Measurements from ENCODE around the gene TMEM134. TPM values are rescaled to one million over a fixed set of nuclear protein-coding genes. Genes with fewer than 3 reads are reported as not detected.
"Not testable (repeated sequence)": the region's sequence is repeated elsewhere in the genome, so short reads cannot be mapped to it uniquely, and the experiment has no call there.

Gene TMEM134
- total RNA-seq, 2 donors from 2014 or later, result 30.0 to 83.0 TPM

DNA sequence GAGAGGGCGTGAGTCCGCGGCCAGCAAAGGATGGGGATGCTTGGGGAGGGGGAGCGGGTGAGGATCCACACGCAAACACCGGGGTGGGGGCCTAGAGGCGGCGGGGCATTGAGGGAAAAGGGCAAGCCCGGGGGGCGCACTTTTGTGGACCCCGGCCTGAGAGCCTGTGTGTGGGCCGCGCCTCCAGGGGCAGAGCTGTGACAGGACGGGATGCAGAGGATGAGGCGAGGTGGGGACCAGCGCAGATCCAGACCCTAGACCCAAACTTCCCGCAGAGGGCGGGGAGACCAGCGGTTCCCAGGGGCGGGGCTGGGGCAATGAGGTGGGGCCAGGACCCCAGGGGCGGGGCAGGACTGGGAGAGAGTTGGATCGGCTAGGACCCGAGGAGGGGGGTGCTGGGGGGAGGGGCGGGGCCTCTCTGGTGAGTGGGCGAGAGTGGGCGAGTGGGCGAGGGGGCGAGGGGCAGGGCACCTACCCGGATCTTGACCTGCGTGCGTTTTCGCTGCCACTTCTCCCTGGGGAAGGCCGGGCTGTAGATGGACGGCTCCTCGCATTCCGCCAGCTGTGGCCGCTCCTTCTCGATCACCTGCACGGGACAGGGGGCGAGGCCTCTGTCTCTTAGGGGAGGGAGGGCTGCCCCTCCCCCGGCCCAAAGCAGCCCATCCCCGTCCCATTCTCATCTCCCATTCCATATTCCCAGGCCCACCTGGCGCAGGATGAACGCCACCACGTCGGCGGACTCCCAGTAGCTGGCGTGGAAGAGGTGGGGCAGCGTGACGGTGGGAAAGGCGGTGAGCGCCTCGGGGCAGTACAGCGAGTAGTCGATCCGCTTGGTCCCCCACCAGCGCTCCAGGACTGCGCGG, 25.6 kb upstream of the TMEM134 start:
- no peak overlapping the region for H3K27ac Mint-ChIP-seq
- no peaks in the 10 kb centered on the region for H3K9me3 Mint-ChIP-seq
- no peak overlapping the region for H3K4me3 Mint-ChIP-seq
- ATAC-seq (replicated peaks), result no peak
- H3K36me3 Mint-ChIP-seq (ENCODE audit: low read depth), result peaks cover 87% of the 10 kb centered on the region
- H3K27me3 Mint-ChIP-seq, result no peaks in the 10 kb centered on the region
- peaks cover 4% of the 10 kb centered on the region for H3K4me1 Mint-ChIP-seq

DNA sequence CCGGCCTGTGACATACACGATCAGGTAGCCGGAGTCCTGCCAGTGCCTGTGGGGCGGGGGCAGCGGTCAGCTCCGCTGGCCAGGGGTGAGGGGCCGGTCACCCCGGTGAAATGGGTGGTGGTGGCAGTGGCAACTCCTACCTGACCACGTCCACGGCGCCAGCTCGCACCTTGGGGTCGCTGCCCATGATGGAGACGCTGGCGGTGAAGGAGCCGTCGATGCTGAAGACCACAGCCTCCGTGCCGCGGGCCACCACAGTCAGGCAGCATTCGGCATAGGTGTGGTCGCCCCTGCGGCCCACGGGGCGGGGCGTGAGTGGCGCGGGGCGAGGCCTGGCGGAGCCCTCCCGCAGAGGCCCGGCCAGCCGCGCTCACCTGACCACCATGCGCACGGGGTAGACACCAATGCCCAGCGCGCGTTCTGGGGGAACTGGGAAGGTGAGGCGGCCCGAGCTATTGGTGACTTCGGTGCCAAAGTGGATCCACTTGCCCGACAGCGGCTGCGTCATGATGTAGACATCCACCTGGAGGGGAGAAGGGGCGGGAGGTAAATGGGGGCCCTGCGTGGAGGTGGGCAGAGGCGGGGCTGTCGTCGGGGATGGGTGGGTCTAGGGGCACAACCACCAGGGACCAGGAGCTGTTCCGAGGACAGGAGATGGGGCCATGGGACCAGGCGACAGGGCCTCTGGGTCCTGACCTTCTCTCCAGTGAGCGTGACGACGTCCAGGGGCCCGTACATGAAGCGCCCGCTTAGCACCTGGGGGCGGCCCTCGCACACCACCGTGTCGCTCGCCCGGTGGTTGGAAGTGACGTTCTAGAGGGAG, 24.7 kb upstream of the TMEM134 start:
- Mint-ChIP-seq H3K4me1 (peaks cover 7% of the 10 kb centered on the region), H3K27me3 (no peaks in the 10 kb centered on the region), H3K27ac (no peak overlapping the region), H3K4me3 (no peak overlapping the region), H3K36me3 (ENCODE audit: low read depth) (peaks cover 87% of the 10 kb centered on the region), H3K9me3 (no peaks in the 10 kb centered on the region)
- ATAC-seq (replicated peaks), result no peak

DNA sequence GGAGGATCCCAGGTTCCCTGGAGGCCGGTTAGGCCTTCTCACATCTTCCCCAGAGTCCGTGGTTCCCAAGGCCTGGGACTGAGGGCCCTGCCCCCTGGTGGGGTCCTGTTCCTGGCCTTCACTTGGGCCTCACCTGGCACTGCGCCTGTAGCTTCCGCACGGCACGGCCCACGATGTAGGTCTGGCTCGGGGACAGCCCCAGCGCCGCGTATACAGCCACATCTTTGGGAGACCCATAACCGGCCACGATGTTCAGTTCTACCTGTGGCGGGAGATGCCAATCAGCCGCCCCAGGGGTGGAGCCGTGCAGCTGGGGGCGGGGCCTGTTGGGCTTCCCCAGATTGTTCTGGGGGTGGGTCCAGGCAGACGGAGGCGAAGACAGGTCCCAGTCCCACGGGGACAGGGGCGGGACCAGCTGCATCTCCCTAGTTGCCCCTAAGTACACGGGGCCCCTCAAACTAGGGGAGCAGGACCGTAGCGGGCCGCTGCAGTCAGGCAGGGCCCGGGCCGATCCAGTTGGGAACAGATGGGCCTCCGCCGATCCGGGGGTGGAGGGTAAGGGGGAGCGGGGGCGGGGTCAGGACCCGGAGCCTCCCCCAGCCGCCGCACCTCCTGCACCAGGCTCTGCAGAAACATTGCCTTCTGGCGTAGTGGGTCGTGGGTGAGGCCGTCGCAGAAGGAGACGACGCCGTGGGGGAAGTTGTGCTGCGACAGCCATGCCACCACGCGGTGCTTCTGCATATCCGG, 23.9 kb upstream of the TMEM134 start:
- H3K36me3 Mint-ChIP-seq (ENCODE audit: low read depth), result peaks cover 87% of the 10 kb centered on the region
- no peak overlapping the region for H3K4me3 Mint-ChIP-seq
- H3K27ac Mint-ChIP-seq, result no peak overlapping the region
- H3K27me3 Mint-ChIP-seq, result no peaks in the 10 kb centered on the region
- H3K4me1 Mint-ChIP-seq, result peaks cover 9% of the 10 kb centered on the region
- H3K9me3 Mint-ChIP-seq, result no peaks in the 10 kb centered on the region
- ATAC-seq (replicated peaks), result peak; percentile 37

DNA sequence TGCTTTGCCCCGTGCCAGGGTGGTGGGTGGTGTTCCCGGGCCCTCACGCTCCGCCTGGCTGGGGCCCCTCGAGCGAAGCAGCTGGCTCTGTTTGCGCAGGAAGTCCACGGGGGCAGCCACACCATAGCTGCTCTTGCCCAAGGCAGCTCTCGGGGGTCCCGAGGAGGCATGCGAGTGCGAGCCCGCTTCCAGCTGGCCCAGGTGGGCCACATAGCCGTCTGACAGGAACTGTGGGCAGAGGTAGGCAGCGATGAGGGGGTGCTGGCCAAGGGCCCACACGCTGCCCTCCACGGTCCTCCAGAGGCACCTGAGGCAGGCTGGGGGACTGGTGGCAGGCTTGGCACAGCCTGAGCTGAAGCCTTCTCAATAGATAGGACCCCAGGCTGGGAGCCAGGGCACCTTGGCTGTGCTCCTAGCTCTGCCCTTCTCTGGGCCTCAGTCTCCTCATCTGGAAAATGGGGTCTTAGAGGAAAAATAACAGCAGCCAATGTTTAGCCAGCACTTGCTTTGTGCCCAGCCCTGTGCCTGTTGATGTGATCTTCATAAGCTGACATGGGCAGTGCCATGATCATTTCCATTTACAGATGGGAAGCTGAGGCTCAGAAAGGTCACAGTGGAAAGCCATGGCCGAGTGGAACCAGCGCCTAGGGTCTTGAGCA, 23.1 kb upstream of the TMEM134 start:
- ATAC-seq (replicated peaks), result no peak
- Mint-ChIP-seq H3K4me3 (no peak overlapping the region), H3K36me3 (ENCODE audit: low read depth) (peaks cover 87% of the 10 kb centered on the region), H3K27me3 (no peaks in the 10 kb centered on the region), H3K4me1 (peaks cover 16% of the 10 kb centered on the region), H3K9me3 (no peaks in the 10 kb centered on the region), H3K27ac (no peak overlapping the region)

DNA sequence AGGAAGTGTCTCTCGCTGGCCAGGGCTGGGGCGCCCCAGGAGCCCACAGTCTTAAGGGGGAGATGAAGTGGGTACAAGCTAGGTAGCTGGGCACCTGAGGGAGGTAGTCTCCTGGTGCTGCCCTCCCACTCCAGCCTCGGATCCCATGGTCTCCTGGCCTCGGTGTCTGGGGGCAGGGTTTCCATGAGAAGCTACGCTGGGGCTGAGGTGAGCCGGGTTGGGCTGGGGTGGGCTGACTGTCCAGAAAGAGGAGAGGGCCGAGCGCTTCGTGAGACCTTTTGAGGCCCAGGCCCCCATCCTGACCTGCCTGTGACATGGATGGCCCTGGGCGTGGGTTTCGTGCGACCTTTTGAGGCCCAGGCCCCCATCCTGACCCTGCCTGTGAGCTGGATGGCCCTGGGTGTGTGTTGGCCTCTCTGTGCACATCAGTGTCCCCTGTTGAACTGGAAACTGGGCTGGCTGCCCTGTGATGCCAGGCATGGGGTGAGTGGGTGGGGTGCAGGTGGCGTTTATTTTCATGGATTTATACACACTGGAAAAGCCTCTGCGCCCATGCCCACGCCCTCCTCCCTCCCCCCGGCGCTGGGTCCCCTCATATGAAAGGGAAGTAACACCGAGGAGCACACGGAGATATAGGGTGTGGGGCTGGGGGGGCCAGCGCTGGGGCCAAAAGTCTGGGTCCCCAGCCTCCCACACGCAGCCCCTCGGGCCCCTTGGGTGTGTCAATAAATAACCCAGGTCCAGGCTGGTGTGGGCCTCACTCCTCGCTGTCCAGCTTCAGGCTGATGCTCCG, 22.4 kb upstream of the TMEM134 start:
- H3K4me3 Mint-ChIP-seq, result no peak overlapping the region
- H3K4me1 Mint-ChIP-seq, result peaks cover 22% of the 10 kb centered on the region
- peaks cover 87% of the 10 kb centered on the region for H3K36me3 Mint-ChIP-seq (ENCODE audit: low read depth)
- H3K27ac Mint-ChIP-seq, result peak overlapping the region; percentile 56
- no peaks in the 10 kb centered on the region for H3K27me3 Mint-ChIP-seq
- peaks cover 2% of the 10 kb centered on the region for H3K9me3 Mint-ChIP-seq
- ATAC-seq (replicated peaks), result no peak

DNA sequence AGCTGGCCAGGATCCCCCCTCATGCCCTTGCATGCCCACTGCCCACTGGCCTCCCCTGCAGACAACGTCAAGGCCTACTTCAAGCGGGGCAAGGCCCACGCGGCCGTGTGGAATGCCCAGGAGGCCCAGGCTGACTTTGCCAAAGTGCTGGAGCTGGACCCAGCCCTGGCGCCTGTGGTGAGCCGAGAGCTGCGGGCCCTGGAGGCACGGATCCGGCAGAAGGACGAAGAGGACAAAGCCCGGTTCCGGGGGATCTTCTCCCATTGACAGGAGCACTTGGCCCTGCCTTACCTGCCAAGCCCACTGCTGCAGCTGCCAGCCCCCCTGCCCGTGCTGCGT, 21.6 kb upstream of the TMEM134 start:
- ATAC-seq (replicated peaks), result no peak
- H3K36me3 Mint-ChIP-seq (ENCODE audit: low read depth), result peaks cover 87% of the 10 kb centered on the region

DNA sequence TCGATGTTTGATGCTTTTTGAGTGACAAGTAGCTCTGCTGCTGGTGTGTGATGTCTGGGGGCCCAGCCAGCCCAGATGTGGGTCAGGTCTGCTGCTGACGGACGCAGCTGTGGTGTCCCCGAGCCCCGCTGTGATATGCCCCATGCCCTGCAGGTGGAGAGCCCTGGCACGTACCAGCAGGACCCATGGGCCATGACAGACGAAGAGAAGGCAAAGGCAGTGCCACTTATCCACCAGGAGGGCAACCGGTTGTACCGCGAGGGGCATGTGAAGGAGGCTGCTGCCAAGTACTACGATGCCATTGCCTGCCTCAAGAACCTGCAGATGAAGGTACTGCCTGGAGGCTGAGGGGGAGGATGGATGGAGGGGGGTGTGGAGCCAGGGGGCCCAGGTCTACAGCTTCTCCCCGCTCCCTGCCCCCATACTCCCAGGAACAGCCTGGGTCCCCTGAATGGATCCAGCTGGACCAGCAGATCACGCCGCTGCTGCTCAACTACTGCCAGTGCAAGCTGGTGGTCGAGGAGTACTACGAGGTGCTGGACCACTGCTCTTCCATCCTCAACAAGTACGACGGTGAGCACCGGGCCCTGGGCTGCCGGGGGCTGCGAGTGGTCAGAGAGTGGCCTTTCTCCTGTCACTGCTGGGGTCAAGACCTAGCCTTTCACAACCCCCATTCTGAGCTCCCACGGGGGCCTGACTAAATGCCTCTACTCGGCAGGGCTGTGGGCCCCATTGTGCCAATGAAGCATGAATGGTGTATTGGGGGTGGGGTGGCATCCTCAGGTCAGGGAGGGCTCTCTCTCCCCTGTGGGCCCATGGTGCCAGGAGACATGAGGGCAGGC, 21.1 kb upstream of the TMEM134 start:
- no peaks in the 10 kb centered on the region for H3K27me3 Mint-ChIP-seq
- peaks cover 28% of the 10 kb centered on the region for H3K4me1 Mint-ChIP-seq
- H3K4me3 Mint-ChIP-seq, result peak overlapping the region; percentile 60
- no peak for ATAC-seq (replicated peaks)
- peak overlapping the region; percentile 97 for H3K27ac Mint-ChIP-seq
- H3K9me3 Mint-ChIP-seq, result peaks cover 4% of the 10 kb centered on the region
- peaks cover 86% of the 10 kb centered on the region for H3K36me3 Mint-ChIP-seq (ENCODE audit: low read depth)

More for the DNA sequence above, 21.6 kb upstream of the TMEM134 start:
- H3K4me3 Mint-ChIP-seq, result peak overlapping the region; percentile 60
- peaks cover 26% of the 10 kb centered on the region for H3K4me1 Mint-ChIP-seq
- peaks cover 4% of the 10 kb centered on the region for H3K9me3 Mint-ChIP-seq
- H3K27me3 Mint-ChIP-seq, result no peaks in the 10 kb centered on the region
- H3K27ac Mint-ChIP-seq, result peak overlapping the region; percentile 56

DNA sequence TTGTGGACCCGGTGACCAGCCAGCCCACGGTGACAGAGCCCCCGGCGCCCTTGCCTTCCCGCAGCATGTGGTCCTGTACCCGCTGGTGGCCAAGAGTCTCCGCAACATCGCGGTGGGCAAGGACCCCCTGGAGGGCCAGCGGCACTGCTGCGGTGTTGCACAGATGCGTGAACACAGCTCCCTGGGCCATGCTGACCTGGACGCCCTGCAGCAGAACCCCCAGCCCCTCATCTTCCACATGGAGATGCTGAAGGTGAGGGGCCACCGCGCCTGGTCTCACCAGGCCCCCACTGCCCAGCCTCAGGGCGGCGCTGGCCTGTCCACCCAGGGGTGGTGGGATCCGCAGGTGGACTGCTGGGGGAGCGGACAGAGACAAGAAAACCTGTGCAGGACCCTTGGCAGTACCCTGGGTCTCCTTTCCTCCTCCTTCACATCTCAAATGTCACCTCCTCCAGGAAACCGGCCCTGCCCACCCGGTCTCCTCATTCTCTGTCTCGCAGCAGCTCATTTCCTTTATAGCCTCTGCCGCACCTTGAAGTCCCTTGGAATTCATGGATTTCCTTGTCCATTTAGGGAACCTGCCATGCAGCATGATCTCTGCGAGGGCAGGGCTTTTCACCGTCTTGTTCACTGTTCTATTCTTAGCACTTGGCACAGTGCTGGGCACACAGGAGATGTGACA, 20.3 kb upstream of the TMEM134 start:
- Mint-ChIP-seq H3K9me3 (peaks cover 4% of the 10 kb centered on the region), H3K4me3 (peak overlapping the region; percentile 98), H3K27ac (peak overlapping the region; percentile 97), H3K4me1 (peaks cover 32% of the 10 kb centered on the region), H3K27me3 (no peaks in the 10 kb centered on the region), H3K36me3 (ENCODE audit: low read depth) (peaks cover 87% of the 10 kb centered on the region)
- no peak for ATAC-seq (replicated peaks)

DNA sequence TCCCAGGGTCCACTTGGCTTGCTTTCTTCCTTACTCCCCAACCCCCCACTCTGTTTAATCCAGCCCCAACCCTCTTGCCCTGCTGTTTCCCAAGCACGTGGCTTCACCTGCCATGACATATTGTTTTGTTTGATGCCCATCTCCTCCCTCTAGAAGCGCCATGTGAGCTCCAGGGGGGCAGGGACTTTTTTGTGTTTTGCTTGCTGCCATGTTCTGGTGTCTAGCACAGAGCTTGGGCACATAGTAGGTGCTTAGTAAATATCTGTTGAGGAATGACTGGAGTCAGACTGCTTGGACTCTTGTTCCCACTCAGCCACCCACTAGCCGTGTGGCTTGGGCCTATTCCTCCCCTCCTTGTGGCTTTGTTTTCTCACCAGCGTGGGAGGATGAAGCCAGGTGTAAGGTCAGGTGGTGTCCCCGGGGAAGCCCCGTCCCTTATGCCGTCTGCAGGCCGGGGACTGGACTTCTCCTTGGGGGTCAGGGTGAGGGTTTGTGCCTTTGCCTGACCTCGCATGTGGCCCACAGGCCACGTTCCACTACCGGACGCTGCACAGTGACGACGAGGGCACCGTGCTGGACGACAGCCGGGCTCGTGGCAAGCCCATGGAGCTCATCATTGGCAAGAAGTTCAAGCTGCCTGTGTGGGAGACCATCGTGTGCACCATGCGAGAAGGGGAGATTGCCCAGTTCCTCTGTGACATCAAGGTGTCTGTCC, 17.6 kb upstream of the TMEM134 start:
- ATAC-seq (replicated peaks), result peak; percentile 39
- peak overlapping the region; percentile 97 for H3K27ac Mint-ChIP-seq
- peaks cover 32% of the 10 kb centered on the region for H3K4me1 Mint-ChIP-seq
- peaks cover 87% of the 10 kb centered on the region for H3K36me3 Mint-ChIP-seq (ENCODE audit: low read depth)
- H3K9me3 Mint-ChIP-seq, result peaks cover 4% of the 10 kb centered on the region
- H3K27me3 Mint-ChIP-seq, result no peaks in the 10 kb centered on the region
- H3K4me3 Mint-ChIP-seq, result peak overlapping the region; percentile 98

DNA sequence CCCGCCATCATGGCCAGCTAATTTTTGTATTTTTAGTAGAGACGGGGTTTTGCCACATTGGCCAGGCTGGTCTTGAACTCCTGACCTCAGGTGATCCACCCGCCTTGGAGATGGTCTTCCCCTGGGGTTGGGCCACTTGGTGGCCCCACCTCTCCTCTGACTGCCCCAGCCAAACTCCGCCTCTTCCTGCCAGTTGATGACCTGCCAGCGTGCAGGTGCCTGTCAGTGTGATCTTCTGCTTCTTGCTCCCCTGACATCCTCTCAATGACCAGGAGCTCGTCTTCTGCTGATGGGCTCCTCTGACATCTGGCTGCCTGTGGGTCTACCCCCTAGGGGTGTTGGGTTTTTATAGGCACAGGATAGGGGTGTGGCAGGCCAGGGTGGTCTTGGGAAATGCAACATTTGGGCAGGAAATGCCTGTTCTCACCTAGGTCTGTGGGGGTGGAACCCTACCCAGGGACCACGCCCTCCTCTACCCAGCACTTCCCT, 16.9 kb upstream of the TMEM134 start:
- H3K27ac Mint-ChIP-seq, result peak overlapping the region; percentile 97
- H3K4me3 Mint-ChIP-seq, result peak overlapping the region; percentile 98
- ATAC-seq (replicated peaks), result peak; percentile 14
- H3K36me3 Mint-ChIP-seq (ENCODE audit: low read depth), result peaks cover 80% of the 10 kb centered on the region
- peaks cover 32% of the 10 kb centered on the region for H3K4me1 Mint-ChIP-seq
- not testable (repeated sequence) for H3K27me3 Mint-ChIP-seq, H3K9me3 Mint-ChIP-seq

DNA sequence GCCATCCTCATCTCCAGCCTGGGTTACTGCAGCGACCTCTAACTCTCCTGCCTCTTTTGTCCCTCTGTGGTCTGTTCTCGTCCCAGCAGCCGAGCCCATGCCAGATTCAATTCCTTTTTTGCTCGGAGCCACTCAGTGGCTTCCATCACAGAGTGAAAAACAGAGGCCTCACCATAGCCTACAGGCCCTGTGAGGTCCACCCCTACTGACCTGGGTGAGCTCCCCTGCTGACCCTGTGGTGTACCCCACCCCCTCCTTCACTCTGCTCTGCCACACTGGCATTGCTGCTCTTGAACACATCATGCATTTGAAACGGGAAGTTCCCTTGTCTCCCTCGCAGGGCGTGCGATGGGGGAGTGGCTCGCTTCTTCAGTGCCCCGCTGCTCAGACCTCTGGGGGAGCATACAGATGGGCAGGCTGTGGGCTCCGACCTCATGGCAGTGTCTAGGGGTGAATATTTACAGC, 15.8 kb upstream of the TMEM134 start:
- Mint-ChIP-seq H3K27ac (peak overlapping the region; percentile 99), H3K9me3 (peaks cover 4% of the 10 kb centered on the region), H3K27me3 (no peaks in the 10 kb centered on the region), H3K4me1 (peaks cover 31% of the 10 kb centered on the region), H3K36me3 (ENCODE audit: low read depth) (peaks cover 70% of the 10 kb centered on the region), H3K4me3 (peak overlapping the region; percentile 98)
- peak; percentile 16 for ATAC-seq (replicated peaks)

All from activated T-helper 17 cell treated with anti-CD3 and anti-CD28 coated beads, Interleukin-2, amount 50 U/mL, for 72 hours (primary cell).